Measurements from ENCODE around the gene MDP1.
"Not testable (repeated sequence)": the region's sequence is repeated elsewhere in the genome, so short reads cannot be mapped to it uniquely, and the experiment has no call there.

Gene MDP1

GRCh38 chr14:24202538-24202937, 13.3 kb downstream of the MDP1 start:
- not testable (repeated sequence) for H3K4me3 ChIP-seq (ENCODE audit: low read depth, low read length)

- H3K4me3 ChIP-seq (ENCODE audit: low read depth, low read length), result no peak overlapping the region
These were observed 16.9 kb downstream of the MDP1 start for GRCh38 chr14:24198814-24199524.

GRCh38 chr14:24197056-24197450, 18.8 kb downstream of the MDP1 start:
- H3K4me3 ChIP-seq (ENCODE audit: low read depth, low read length), result no peak overlapping the region

- H3K4me3 ChIP-seq (ENCODE audit: low read depth, low read length), result peak overlapping the region; percentile 82
These were observed 19.5 kb downstream of the MDP1 start for GRCh38 chr14:24196071-24197055.

GRCh38 chr14:24195186-24196070, 20.4 kb downstream of the MDP1 start, which contains the start of gene TM9SF1:
TSS of gene TM9SF1 (minus strand) at chr14:24195441. CDS start at chr14:24195019, 422 bp downstream.
- peak within 1 kb of the TSS; percentile 82 for H3K4me3 ChIP-seq (ENCODE audit: low read depth, low read length)

- peak overlapping the region; percentile 82 for H3K4me3 ChIP-seq (ENCODE audit: low read depth, low read length)
These were observed 21.0 kb downstream of the MDP1 start for GRCh38 chr14:24194873-24195185.

GRCh38 chr14:24194186-24194872, 21.5 kb downstream of the MDP1 start:
- H3K4me3 ChIP-seq (ENCODE audit: low read depth, low read length), result peak overlapping the region; percentile 82

- H3K4me3 ChIP-seq (ENCODE audit: low read depth, low read length), result no peak overlapping the region
These were observed 22.9 kb downstream of the MDP1 start for GRCh38 chr14:24192933-24193332.

- no peak overlapping the region for H3K4me3 ChIP-seq (ENCODE audit: low read depth, low read length)
These were observed 25.4 kb downstream of the MDP1 start for GRCh38 chr14:24190416-24190815.

- H3K4me3 ChIP-seq (ENCODE audit: low read depth, low read length), result no peak overlapping the region
These were observed 26.4 kb downstream of the MDP1 start for GRCh38 chr14:24189460-24189859.

- H3K4me3 ChIP-seq (ENCODE audit: low read depth, low read length), result peak overlapping the region; percentile 21
These were observed 26.8 kb downstream of the MDP1 start for GRCh38 chr14:24189059-24189375.

GRCh38 chr14:24188251-24189058, 27.4 kb downstream of the MDP1 start, which contains the start of gene IPO4:
TSS of gene IPO4 (minus strand) at chr14:24188816. CDS start at chr14:24188787, 29 bp downstream.
- peak within 1 kb of the TSS; percentile 69 for H3K4me3 ChIP-seq (ENCODE audit: low read depth, low read length)

GRCh38 chr14:24187539-24187915, 28.3 kb downstream of the MDP1 start:
- H3K4me3 ChIP-seq (ENCODE audit: low read depth, low read length), result no peak overlapping the region

GRCh38 chr14:24186831-24187538, 28.9 kb downstream of the MDP1 start:
- H3K4me3 ChIP-seq (ENCODE audit: low read depth, low read length), result no peak overlapping the region

- no peak overlapping the region for H3K4me3 ChIP-seq (ENCODE audit: low read depth, low read length)
These were observed 30.1 kb downstream of the MDP1 start for GRCh38 chr14:24185741-24186140.

- H3K4me3 ChIP-seq (ENCODE audit: low read depth, low read length), result no peak overlapping the region
These were observed 30.8 kb downstream of the MDP1 start for GRCh38 chr14:24185026-24185425.

GRCh38 chr14:24184104-24184970, 31.5 kb downstream of the MDP1 start:
- no peak overlapping the region for H3K4me3 ChIP-seq (ENCODE audit: low read depth, low read length)

- no peak overlapping the region for H3K4me3 ChIP-seq (ENCODE audit: low read depth, low read length)
These were observed 32.8 kb downstream of the MDP1 start for GRCh38 chr14:24183014-24183481.

All from iPS-11a (cell line).